Measurements from ENCODE around the gene ATP6AP2. TPM values are rescaled to one million over a fixed set of nuclear protein-coding genes. Genes with fewer than 3 reads are reported as not detected.
"Not testable (repeated sequence)": the region's sequence is repeated elsewhere in the genome, so short reads cannot be mapped to it uniquely, and the experiment has no call there.

The ATP6AP2 gene
- polyA plus RNA-seq, 1 donor (not counting 4 experiments of a cell fraction or from before 2014, with no cell fraction given) = 176 TPM

DNA sequence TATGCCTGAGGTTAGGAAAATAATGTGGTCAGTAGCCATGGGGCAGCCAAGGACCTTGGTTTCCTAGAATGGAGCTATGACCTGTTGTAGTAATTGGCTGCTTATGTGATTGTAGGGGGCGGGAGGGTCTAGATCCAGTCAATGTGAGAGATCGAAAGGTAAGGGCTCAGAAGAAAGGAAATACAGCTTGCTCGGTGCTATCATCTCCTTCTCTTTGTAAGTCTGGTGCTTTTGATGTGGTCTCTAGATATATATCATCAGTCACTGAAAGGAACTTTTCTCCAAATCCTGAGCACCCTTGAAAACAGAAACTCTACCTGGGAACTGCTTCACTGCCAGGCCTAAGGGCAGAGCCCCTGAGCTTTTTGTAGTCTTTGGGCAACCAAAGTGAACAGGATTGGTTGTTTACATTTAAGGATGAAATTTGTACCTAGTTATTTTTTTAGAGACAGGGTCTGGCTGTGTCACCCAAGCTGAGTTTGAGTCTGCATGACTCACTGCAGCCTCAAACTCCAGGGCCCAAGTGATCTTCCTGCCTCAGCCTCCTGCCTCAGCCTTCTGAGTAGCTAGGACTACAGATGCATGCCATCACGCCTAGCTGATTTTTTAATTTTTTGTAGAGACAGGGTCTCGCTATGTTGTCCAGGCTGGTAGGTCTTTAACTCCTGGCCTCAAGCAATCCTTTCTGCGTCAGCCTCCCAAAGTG, 9.0 kb downstream of the ATP6AP2 start:
- H3K27ac ChIP-seq (ENCODE audit: control insufficient read depth, insufficient read depth, low read length); DNase-seq (ENCODE audit: low read depth, low spot score); H3K4me2 ChIP-seq (ENCODE audit: control insufficient read depth, extremely low read depth, insufficient read depth, low read depth, low read length); H3K4me1 ChIP-seq (ENCODE audit: control insufficient read depth, extremely low read depth, insufficient read depth, low read length); H3K4me3 ChIP-seq (ENCODE audit: control insufficient read depth in 2 of 3, extremely low read depth in 1 of 3, insufficient read depth in 2 of 3, low read depth in 1 of 3, low read length in 3 of 3); H3K9ac ChIP-seq (ENCODE audit: control insufficient read depth, extremely low read depth, insufficient read depth, low read length); H3K36me3 ChIP-seq (ENCODE audit: control insufficient read depth in 2 of 2, extremely low read depth in 1 of 2, insufficient read depth in 2 of 2, low read length in 2 of 2); dilution Hi-C loops (cut with MboI; ENCODE audit: extremely low pct_ligation_motif_present, low sequenced_read_pairs); H4K20me1 ChIP-seq (ENCODE audit: control insufficient read depth, extremely low read depth, insufficient read depth, low read length); H2AFZ ChIP-seq (ENCODE audit: control insufficient read depth, low read length); FAIRE-seq; H3K9me3 ChIP-seq (ENCODE audit: control insufficient read depth, low read depth, low read length); H3K9me1 ChIP-seq (ENCODE audit: control insufficient read depth, extremely low read depth, insufficient read depth, low read length); H3K27me3 ChIP-seq (ENCODE audit: control insufficient read depth, extremely low read depth, insufficient read depth, low read length): not testable (repeated sequence)
- H3K79me2 ChIP-seq (ENCODE audit: control insufficient read depth, insufficient read depth, low read length) = peaks cover 14% of the 10 kb centered on the region

DNA sequence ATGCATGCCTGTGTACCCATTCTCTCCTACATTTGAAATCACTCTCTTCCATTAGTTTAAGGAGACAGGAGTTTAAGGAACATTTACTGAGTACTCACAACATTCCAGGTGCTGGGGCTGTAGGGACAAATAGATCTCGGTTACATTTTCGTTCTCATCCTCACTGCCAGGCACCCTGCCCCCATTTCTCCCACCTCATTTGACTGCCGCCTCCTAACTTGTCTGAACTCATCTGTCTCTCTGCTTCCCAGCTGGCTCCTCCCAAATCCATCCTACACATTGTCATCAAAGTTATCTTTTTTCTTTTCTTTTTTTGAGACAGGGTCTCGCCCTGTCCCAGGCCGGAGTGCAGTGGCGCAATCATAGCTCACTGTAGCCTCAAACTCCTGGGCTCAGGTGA, 22.7 kb downstream of the ATP6AP2 start:
- H3K4me3 ChIP-seq (ENCODE audit: control insufficient read depth in 2 of 3, extremely low read depth in 1 of 3, insufficient read depth in 2 of 3, low read depth in 1 of 3, low read length in 3 of 3) = no peak overlapping the region
- DNase-seq (ENCODE audit: low read depth, low spot score) = no peak
- H3K36me3 ChIP-seq (ENCODE audit: control insufficient read depth in 2 of 2, extremely low read depth in 1 of 2, insufficient read depth in 2 of 2, low read length in 2 of 2) = peaks cover 0 to 4% of the 10 kb centered on the region in 2 experiments
- no peaks in the 10 kb centered on the region for H3K9me3 ChIP-seq (ENCODE audit: control insufficient read depth, low read depth, low read length)
- H4K20me1 ChIP-seq (ENCODE audit: control insufficient read depth, extremely low read depth, insufficient read depth, low read length) = no peaks in the 10 kb centered on the region
- no peaks in the 10 kb centered on the region for H3K4me1 ChIP-seq (ENCODE audit: control insufficient read depth, extremely low read depth, insufficient read depth, low read length)
- no peak for FAIRE-seq
- H2AFZ ChIP-seq (ENCODE audit: control insufficient read depth, low read length) = no peak overlapping the region
- dilution Hi-C loops (cut with MboI; ENCODE audit: extremely low pct_ligation_motif_present, low sequenced_read_pairs) = no loop called here
- no peak overlapping the region for H3K4me2 ChIP-seq (ENCODE audit: control insufficient read depth, extremely low read depth, insufficient read depth, low read depth, low read length)
- H3K9ac ChIP-seq (ENCODE audit: control insufficient read depth, extremely low read depth, insufficient read depth, low read length) = no peak overlapping the region
- no peaks in the 10 kb centered on the region for H3K79me2 ChIP-seq (ENCODE audit: control insufficient read depth, insufficient read depth, low read length)
- H3K27me3 ChIP-seq (ENCODE audit: control insufficient read depth, extremely low read depth, insufficient read depth, low read length) = no peaks in the 10 kb centered on the region
- H3K27ac ChIP-seq (ENCODE audit: control insufficient read depth, insufficient read depth, low read length) = no peak overlapping the region
- TF ChIP-seq EZH2 (IDR thresholded peaks at IDR 0.05; ENCODE audit: low read length) = no peak
- TF ChIP-seq, protein P1, sequence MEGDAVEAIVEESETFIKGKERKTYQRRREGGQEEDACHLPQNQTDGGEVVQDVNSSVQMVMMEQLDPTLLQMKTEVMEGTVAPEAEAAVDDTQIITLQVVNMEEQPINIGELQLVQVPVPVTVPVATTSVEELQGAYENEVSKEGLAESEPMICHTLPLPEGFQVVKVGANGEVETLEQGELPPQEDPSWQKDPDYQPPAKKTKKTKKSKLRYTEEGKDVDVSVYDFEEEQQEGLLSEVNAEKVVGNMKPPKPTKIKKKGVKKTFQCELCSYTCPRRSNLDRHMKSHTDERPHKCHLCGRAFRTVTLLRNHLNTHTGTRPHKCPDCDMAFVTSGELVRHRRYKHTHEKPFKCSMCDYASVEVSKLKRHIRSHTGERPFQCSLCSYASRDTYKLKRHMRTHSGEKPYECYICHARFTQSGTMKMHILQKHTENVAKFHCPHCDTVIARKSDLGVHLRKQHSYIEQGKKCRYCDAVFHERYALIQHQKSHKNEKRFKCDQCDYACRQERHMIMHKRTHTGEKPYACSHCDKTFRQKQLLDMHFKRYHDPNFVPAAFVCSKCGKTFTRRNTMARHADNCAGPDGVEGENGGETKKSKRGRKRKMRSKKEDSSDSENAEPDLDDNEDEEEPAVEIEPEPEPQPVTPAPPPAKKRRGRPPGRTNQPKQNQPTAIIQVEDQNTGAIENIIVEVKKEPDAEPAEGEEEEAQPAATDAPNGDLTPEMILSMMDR (optimal IDR thresholded peaks at IDR 0.05 in 1 of 3, IDR thresholded peaks at IDR 0.05 in 1 of 3, conservative IDR thresholded peaks at IDR 0.05 in 1 of 3; ENCODE audit: extremely low read depth in 1 of 3, insufficient read depth in 2 of 3, low read length in 3 of 3) = no peak
- no peaks in the 10 kb centered on the region for H3K9me1 ChIP-seq (ENCODE audit: control insufficient read depth, extremely low read depth, insufficient read depth, low read length)

DNA sequence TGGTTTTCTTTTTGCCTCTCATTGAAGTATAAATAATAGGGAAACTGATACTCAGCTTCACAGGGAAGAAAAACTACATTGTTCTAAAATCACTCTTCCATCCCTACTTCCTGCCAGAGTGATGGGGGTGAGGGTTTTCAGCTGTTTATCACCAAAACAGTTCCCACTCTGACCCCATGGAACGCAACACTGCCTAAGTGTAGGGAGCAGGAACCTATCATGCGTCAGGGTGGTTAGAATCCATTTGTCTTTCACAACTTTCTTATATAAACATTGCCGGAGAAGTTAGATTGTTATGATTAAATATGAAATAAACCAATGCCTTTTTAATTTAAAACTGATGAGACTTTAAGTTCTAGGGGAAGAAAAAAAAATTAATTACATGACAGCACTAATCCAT, 26.6 kb downstream of the ATP6AP2 start:
- H3K27ac ChIP-seq (ENCODE audit: control insufficient read depth, insufficient read depth, low read length) = no peak overlapping the region
- H3K9me3 ChIP-seq (ENCODE audit: control insufficient read depth, low read depth, low read length) = no peaks in the 10 kb centered on the region
- DNase-seq (ENCODE audit: low read depth, low spot score) (no peak), FAIRE-seq (no peak)
- no peaks in the 10 kb centered on the region for H4K20me1 ChIP-seq (ENCODE audit: control insufficient read depth, extremely low read depth, insufficient read depth, low read length)
- H3K4me3 ChIP-seq (ENCODE audit: control insufficient read depth in 2 of 3, extremely low read depth in 1 of 3, insufficient read depth in 2 of 3, low read depth in 1 of 3, low read length in 3 of 3) = no peak overlapping the region
- no peak overlapping the region for H3K4me2 ChIP-seq (ENCODE audit: control insufficient read depth, extremely low read depth, insufficient read depth, low read depth, low read length)
- no peaks in the 10 kb centered on the region for H3K79me2 ChIP-seq (ENCODE audit: control insufficient read depth, insufficient read depth, low read length)
- TF ChIP-seq, protein P1 (optimal IDR thresholded peaks at IDR 0.05 in 1 of 3, IDR thresholded peaks at IDR 0.05 in 1 of 3, conservative IDR thresholded peaks at IDR 0.05 in 1 of 3; ENCODE audit: extremely low read depth in 1 of 3, insufficient read depth in 2 of 3, low read length in 3 of 3) = no peak
- no peak for TF ChIP-seq EZH2 (IDR thresholded peaks at IDR 0.05; ENCODE audit: low read length)
- no peaks in the 10 kb centered on the region for H3K27me3 ChIP-seq (ENCODE audit: control insufficient read depth, extremely low read depth, insufficient read depth, low read length)
- no peaks in the 10 kb centered on the region for H3K4me1 ChIP-seq (ENCODE audit: control insufficient read depth, extremely low read depth, insufficient read depth, low read length)
- dilution Hi-C loops (cut with MboI; ENCODE audit: extremely low pct_ligation_motif_present, low sequenced_read_pairs) = no loop called here
- no peaks in the 10 kb centered on the region for H3K36me3 ChIP-seq (ENCODE audit: control insufficient read depth in 2 of 2, extremely low read depth in 1 of 2, insufficient read depth in 2 of 2, low read length in 2 of 2)
- H3K9ac ChIP-seq (ENCODE audit: control insufficient read depth, extremely low read depth, insufficient read depth, low read length) = no peak overlapping the region
- no peaks in the 10 kb centered on the region for H3K9me1 ChIP-seq (ENCODE audit: control insufficient read depth, extremely low read depth, insufficient read depth, low read length)
- no peak overlapping the region for H2AFZ ChIP-seq (ENCODE audit: control insufficient read depth, low read length)
